Endothelial cell of umbilical vein (primary cell): Measurements from ENCODE around the gene PCBP4.

ENCODE experiments used
- CTCF ChIP-seq, 2 donors: IDR thresholded peaks; 1 replicate in 1 of 2; 2 replicates in 1 of 2; pipeline ENCODE4 v1.5.1; 2011; ENCODE audit warnings: low read length in 2 of 2, mild to moderate bottlenecking in 2 of 2, moderate library complexity in 2 of 2, control low read depth in 1 of 2, inconsistent platforms in 1 of 2, low read depth in 1 of 2; ENCODE audit not compliant: insufficient read depth in 1 of 2; ENCODE audit errors: extremely low read depth in 1 of 2
- EZH2 ChIP-seq: IDR thresholded peaks from 2 replicates; pipeline ENCODE4 v1.6.1; 2012; ENCODE audit warnings: borderline replicate concordance, low read depth, mild to moderate bottlenecking, moderate library complexity, low read length, inconsistent platforms; ENCODE audit not compliant: severe bottlenecking
- MAX ChIP-seq: IDR thresholded peaks from 2 replicates; pipeline ENCODE4 v1.6.1; 2011; ENCODE audit not compliant: insufficient read depth, insufficient read length
- MYC ChIP-seq: IDR thresholded peaks from one replicate; pipeline ENCODE4 v1.6.1; 2011; ENCODE audit warnings: mild to moderate bottlenecking, low read depth, low read length
- POLR2A ChIP-seq: IDR thresholded peaks from 2 replicates; pipeline ENCODE4 v1.6.1; 2012; ENCODE audit warnings: low read depth, mild to moderate bottlenecking, control low read depth, low read length
- POLR2AphosphoS5 ChIP-seq: IDR thresholded peaks from 2 replicates; pipeline ENCODE4 v1.6.1; 2012; ENCODE audit warnings: low read depth, mild to moderate bottlenecking, control low read depth, low read length, moderate library complexity; ENCODE audit not compliant: insufficient read depth

GRCh38 chr3:51937611-51938450, 29.4 kb downstream of the PCBP4 start:
- TF ChIP-seq CTCF (IDR thresholded peaks at IDR 0.05; ENCODE audit: extremely low read depth in 1 of 2, insufficient read depth in 1 of 2, low read depth in 1 of 2, low read length in 2 of 2) = no peak
- no peak for TF ChIP-seq POLR2A
- no peak for TF ChIP-seq MYC
- TF ChIP-seq MAX = no peak
- no peak for TF ChIP-seq EZH2
- no peak for TF ChIP-seq POLR2AphosphoS5
